Pancreas (tissue), 10 donors: ENCODE data around the gene NOS3. TPM values are rescaled to one million over a fixed set of nuclear protein-coding genes. Genes with fewer than 3 reads are reported as not detected.

Experiments used
- ATAC-seq, 4 donors: fragments of 200-7000 bp; cut with Tn5 transposase; one replicate each; pipeline versions ENCODE4 v1.8.0 to v1.9.1; 2020; ENCODE audit warnings: mild to moderate bottlenecking in 4 of 4, moderate library complexity in 4 of 4
- DNase-seq, 6 donors: peaks; one replicate each; pipeline ENCODE4 v3.0.0-alpha.2; 2020
- FAIRE-seq: peaks from 2 replicates; lab custom pipeline; 2012; peaks lifted over from hg19 to GRCh38; lab: Jason Lieb, UNC
- H3K27ac ChIP-seq, 4 donors: fragments of 200-600 bp; sonication (generic); 1 replicate in 3 of 4; 2 replicates in 1 of 4; pipeline versions ENCODE4 v1.5.0 to v1.8.0; 2020
- H3K27me3 ChIP-seq, 4 donors: fragments of 200-600 bp; one replicate each; pipeline ENCODE4 v1.8.0; 2021
- H3K36me3 ChIP-seq, 3 donors: fragments of 200-600 bp; sonication (generic) in 1 of 3; one replicate each; pipeline versions ENCODE4 v1.5.0 to v1.8.0; 2020 to 2021
- H3K4me1 ChIP-seq, 3 donors: fragments of 200-600 bp; one replicate each; pipeline ENCODE4 v1.8.0; 2021
- H3K4me3 ChIP-seq, 4 donors: fragments of 200-600 bp; sonication (generic) in 2 of 4; one replicate each; pipeline versions ENCODE4 v1.5.0 to v1.8.0; 2020 to 2021
- H3K9me3 ChIP-seq, 4 donors: fragments of 200-600 bp; one replicate each; pipeline ENCODE4 v1.8.0; 2021
- WGBS, 2 donors: extraction: QIAGEN DNeasy Blood & Tissue Kit; methylation state at CpG; one replicate each; pipeline ENCODE4 v1.1.7; 2013; 5-methylcytosine and 5-hydroxymethylcytosine counted together
- intact Hi-C, 3 donors: fragments of 100-400 bp; cut with DNase I; formaldehyde crosslinking; loops; one replicate each; pipeline versions ENCODE4 v1.11.1 to v1.14.2; 2022
- polyA plus RNA-seq, 2 donors: library from polyadenylated mRNA; stranded (reverse); fragments of 200-250 nt; gene quantifications; one replicate each; pipeline ENCODE4 v1.2.3, GENCODE V29; 2013
- total RNA-seq, 6 donors: library from RNA; stranded (reverse); fragmentation: NEBNext Ultra II Directional in 4 of 6; extraction: Animal tissue kit (Norgen Biotek cat#: 25700) in 4 of 6; gene quantifications; one replicate each; pipeline versions ENCODE4 v1.2.1 to v1.2.4, GENCODE V29; 2021 to 2023
- TF ChIP-seq, protein P1 (sequence below), 4 donors: fragments of 200-600 bp; sonication (generic) in 3 of 4; IDR thresholded peaks; one replicate each; pipeline versions ENCODE4 v1.5.0 to v1.8.0; 2021; ENCODE audit warnings: antibody characterized with exemption in 4 of 4
- donor health status: healthy with polysubstance abuse.
- donor health status: DM: no; HTN: no; CAD: no; lungs with moderate emphysema.
- donor health status: DM: no; HTN: no; CAD: no.
- donor health status: control.
- donor health status: control.
- donor health status: Bipolar disorder and iron deficiency.
- donor health status: DM: yes; HTN: yes; CAD: no.
- donor health status: DM: no; HTN: no; CAD: no.
- donor health status: DM: no; HTN: no; CAD: no.
- donor health status: DM: yes; HTN: yes; CAD: no.

The NOS3 gene
- total and polyA plus RNA-seq, 8 donors, result 1.0 to 12.5 (median 3.5) TPM

- no peaks in the 10 kb centered on the region for H3K9me3 ChIP-seq
- no peak overlapping the region for H3K27ac ChIP-seq
- FAIRE-seq (no peak), DNase-seq (peak in 2 of 6 donors; percentile 36 to 62), ATAC-seq (no peak)
- no peak overlapping the region for H3K4me3 ChIP-seq
- TF ChIP-seq, protein P1, sequence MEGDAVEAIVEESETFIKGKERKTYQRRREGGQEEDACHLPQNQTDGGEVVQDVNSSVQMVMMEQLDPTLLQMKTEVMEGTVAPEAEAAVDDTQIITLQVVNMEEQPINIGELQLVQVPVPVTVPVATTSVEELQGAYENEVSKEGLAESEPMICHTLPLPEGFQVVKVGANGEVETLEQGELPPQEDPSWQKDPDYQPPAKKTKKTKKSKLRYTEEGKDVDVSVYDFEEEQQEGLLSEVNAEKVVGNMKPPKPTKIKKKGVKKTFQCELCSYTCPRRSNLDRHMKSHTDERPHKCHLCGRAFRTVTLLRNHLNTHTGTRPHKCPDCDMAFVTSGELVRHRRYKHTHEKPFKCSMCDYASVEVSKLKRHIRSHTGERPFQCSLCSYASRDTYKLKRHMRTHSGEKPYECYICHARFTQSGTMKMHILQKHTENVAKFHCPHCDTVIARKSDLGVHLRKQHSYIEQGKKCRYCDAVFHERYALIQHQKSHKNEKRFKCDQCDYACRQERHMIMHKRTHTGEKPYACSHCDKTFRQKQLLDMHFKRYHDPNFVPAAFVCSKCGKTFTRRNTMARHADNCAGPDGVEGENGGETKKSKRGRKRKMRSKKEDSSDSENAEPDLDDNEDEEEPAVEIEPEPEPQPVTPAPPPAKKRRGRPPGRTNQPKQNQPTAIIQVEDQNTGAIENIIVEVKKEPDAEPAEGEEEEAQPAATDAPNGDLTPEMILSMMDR (IDR thresholded peaks at IDR 0.05), result no peak
- peaks cover 0 to 6% (median 0%) of the 10 kb centered on the region in 4 donors for H3K27me3 ChIP-seq
- H3K36me3 ChIP-seq, result no peaks in the 10 kb centered on the region
- intact Hi-C loops, result no loop called here
- H3K4me1 ChIP-seq, result no peaks in the 10 kb centered on the region
- WGBS, 2 donors, result 23 to 25% methylated on average over 7 of the region's 7 CpGs
These were observed 11.0 kb upstream of the NOS3 start for GRCh38 chr7:150979713-150980390.

- no peak overlapping the region for H3K4me3 ChIP-seq
These were observed 10.2 kb upstream of the NOS3 start for GRCh38 chr7:150980663-150981062.

GRCh38 chr7:150981644-150982043 is 9.2 kb upstream of the NOS3 start:
- FAIRE-seq, result no peak
- no peak overlapping the region for H3K27ac ChIP-seq
- no peak for ATAC-seq
- WGBS, 2 donors, result 49 to 52% methylated on average over 6 of the region's 6 CpGs
- TF ChIP-seq, protein P1 (IDR thresholded peaks at IDR 0.05), result no peak
- H3K4me1 ChIP-seq, result no peaks in the 10 kb centered on the region
- peaks cover 0 to 14% (median 0%) of the 10 kb centered on the region in 4 donors for H3K27me3 ChIP-seq
- DNase-seq, result no peak
- no peaks in the 10 kb centered on the region for H3K36me3 ChIP-seq
- H3K4me3 ChIP-seq, result no peak overlapping the region
- intact Hi-C loops, result no loop called here
- H3K9me3 ChIP-seq, result no peaks in the 10 kb centered on the region

More at GRCh38 chr7:150980663-150981062, 10.2 kb upstream of the NOS3 start:
- Histone ChIP-seq H3K4me1 (no peaks in the 10 kb centered on the region), H3K27ac (no peak overlapping the region), H3K36me3 (no peaks in the 10 kb centered on the region), H3K27me3 (peaks cover 0 to 11% (median 0%) of the 10 kb centered on the region in 4 donors), H3K9me3 (no peaks in the 10 kb centered on the region)
- ATAC-seq (no peak), FAIRE-seq (no peak), DNase-seq (no peak)
- 41 to 53% methylated on average over 2 of the region's 2 CpGs for WGBS, 2 donors
- TF ChIP-seq, protein P1 (IDR thresholded peaks at IDR 0.05), result no peak
- intact Hi-C loops, result no loop called here

- TF ChIP-seq, protein P1 (IDR thresholded peaks at IDR 0.05), result no peak
- intact Hi-C loops, result no loop called here
- 25 to 27% methylated on average over 3 of the region's 3 CpGs for WGBS, 2 donors
- DNase-seq (peak in 2 of 6 donors; percentile 14 to 18), FAIRE-seq (no peak), ATAC-seq (no peak)
- no peak overlapping the region for H3K27ac ChIP-seq
- H3K27me3 ChIP-seq, result peaks cover 0 to 13% (median 0%) of the 10 kb centered on the region in 4 donors
- H3K4me1 ChIP-seq, result no peaks in the 10 kb centered on the region
- H3K4me3 ChIP-seq, result no peak overlapping the region
- no peaks in the 10 kb centered on the region for H3K36me3 ChIP-seq
- H3K9me3 ChIP-seq, result no peaks in the 10 kb centered on the region
These were observed 8.5 kb upstream of the NOS3 start for GRCh38 chr7:150982351-150982750.

DNA sequence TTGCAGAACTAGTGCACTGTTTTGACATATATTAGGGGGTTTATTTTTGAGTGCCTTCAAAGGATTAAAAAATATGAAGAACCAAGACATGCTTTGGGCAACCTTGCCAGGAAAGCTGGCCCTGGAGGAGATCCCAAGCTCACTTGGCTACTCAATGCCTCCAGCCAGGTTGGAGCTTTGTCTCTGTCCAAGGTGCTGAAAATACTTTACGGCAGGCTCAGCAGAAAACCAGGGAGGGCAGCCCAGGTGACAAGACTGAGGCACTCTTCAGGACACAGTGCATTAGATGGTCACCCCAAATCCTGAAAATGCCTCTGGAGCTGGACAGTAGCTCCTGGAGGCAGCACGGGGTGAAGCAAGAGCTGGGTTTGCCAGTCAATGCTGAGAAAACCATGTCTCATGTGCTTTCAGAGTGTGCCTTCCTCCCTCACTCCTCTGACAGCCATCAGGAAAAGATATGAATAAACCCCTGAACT is 6.9 kb upstream of the NOS3 start:
- H3K36me3 ChIP-seq, result no peaks in the 10 kb centered on the region
- intact Hi-C loops, result no loop called here

More for the DNA sequence above, 6.9 kb upstream of the NOS3 start:
- ATAC-seq, result peak in 3 of 4 donors; percentile 42 to 71 (median 54)
- Histone ChIP-seq H3K4me1 (no peaks in the 10 kb centered on the region), H3K9me3 (no peaks in the 10 kb centered on the region), H3K27ac (no peak overlapping the region), H3K4me3 (no peak overlapping the region), H3K27me3 (peaks cover 0 to 12% (median 0%) of the 10 kb centered on the region in 4 donors)
- FAIRE-seq, result no peak
- TF ChIP-seq, protein P1 (IDR thresholded peaks at IDR 0.05), result no peak
- peak in 3 of 6 donors; percentile 30 to 51 (median 31) for DNase-seq
- 3 to 12% methylated on average over 2 of the region's 2 CpGs for WGBS, 2 donors
